GM19395 (cell line): Measurements from ENCODE around the gene PEX16.

Source experiments
- ATAC-seq: cut with Tn5 transposase; IDR thresholded peaks from one replicate; pipeline ENCODE4 v1.9.1; 2021; ENCODE audit warnings: mild to moderate bottlenecking, moderate library complexity; ENCODE audit not compliant: unreplicated experiment

Gene PEX16

GRCh38 chr11:45931739-45932138 lies 14.1 kb upstream of the PEX16 start:
- ATAC-seq: no peak

GRCh38 chr11:45930951-45931570 lies 13.4 kb upstream of the PEX16 start:
- ATAC-seq: no peak

GRCh38 chr11:45930031-45930794 lies 12.5 kb upstream of the PEX16 start:
- peak; percentile 96 for ATAC-seq

- peak; percentile 23 for ATAC-seq
These were observed 11.9 kb upstream of the PEX16 start for GRCh38 chr11:45929486-45930030.

- no peak for ATAC-seq
These were observed 11.0 kb upstream of the PEX16 start for GRCh38 chr11:45928535-45929215.

GRCh38 chr11:45927684-45928413 lies 10.2 kb upstream of the PEX16 start:
- ATAC-seq: no peak

GRCh38 chr11:45927332-45927683 lies 9.6 kb upstream of the PEX16 start:
- ATAC-seq: no peak

GRCh38 chr11:45926536-45927331 lies 9.1 kb upstream of the PEX16 start:
- no peak for ATAC-seq

GRCh38 chr11:45926001-45926401 lies 8.3 kb upstream of the PEX16 start:
- no peak for ATAC-seq

GRCh38 chr11:45925550-45925949 lies 7.9 kb upstream of the PEX16 start:
- ATAC-seq: no peak

- ATAC-seq: no peak
These were observed 7.2 kb upstream of the PEX16 start for GRCh38 chr11:45924927-45925326.

GRCh38 chr11:45924036-45924915 lies 6.6 kb upstream of the PEX16 start:
- no peak for ATAC-seq

- no peak for ATAC-seq
These were observed 4.9 kb upstream of the PEX16 start, which contains the start of gene LARGE2 for GRCh38 chr11:45922425-45923082. Gene LARGE2, plus strand, starts transcription at chr11:45922656. Its CDS starts 227 bp downstream, at chr11:45922883.

- ATAC-seq: no peak
These were observed 4.1 kb upstream of the PEX16 start for GRCh38 chr11:45921561-45922424.

GRCh38 chr11:45920531-45921477 lies 3.1 kb upstream of the PEX16 start:
- no peak for ATAC-seq

GRCh38 chr11:45919806-45920530 lies 2.3 kb upstream of the PEX16 start:
- no peak for ATAC-seq
